HepG2 (cell line): ENCODE results near the gene GRIFIN. TPM values are rescaled to one million over a fixed set of nuclear protein-coding genes. Genes with fewer than 3 reads are reported as not detected.

Source experiments
- ATAC-seq: fragments of 200-7000 bp; cut with Tn5 transposase; 3 replicates; pipeline ENCODE4 v1.9.1; 2020; ENCODE audit warnings: mild to moderate bottlenecking, moderate library complexity
- BruUV-seq: library from RNA; stranded (reverse); fragments of 400-500 nt; replicated peaks from 2 replicates; lab custom pipeline; 2021; lab: Mats Ljungman, UMichigan
- CTCF ChIA-PET: fragments of 300-600 bp; formaldehyde crosslinking; extraction: SDS; loops from one replicate; lab custom pipeline; 2021; ENCODE audit warnings: low total read pairs, inconsistent platforms, low intra/inter-chr PET ratio; lab: Yijun Ruan, JAX
- POLR2A ChIA-PET: fragments of 350-600 bp; sonication (Branson Sonifier 250); formaldehyde crosslinking; loops from one replicate; lab custom pipeline; 2020; ENCODE audit warnings: antibody characterized with exemption, inconsistent platforms; lab: Yijun Ruan, JAX
- DNase-seq: peaks from one replicate; pipeline ENCODE4 v3.0.0-alpha.2; 2015; ENCODE audit warnings: low spot score
- FAIRE-seq: peaks from 3 replicates; lab custom pipeline; 2011; peaks lifted over from hg19 to GRCh38; lab: Jason Lieb, UNC
- H2AFZ ChIP-seq: one replicate; pipeline ENCODE4 v1.6.1; 2011; ENCODE audit warnings: low read length, inconsistent platforms
- H3K27ac ChIP-seq: fragments of 300-600 bp; 3 replicates; pipeline ENCODE4 v1.8.0; 2011; ENCODE audit warnings: mixed run types, mild to moderate bottlenecking, mixed read lengths, low read length, inconsistent platforms; ENCODE audit not compliant: insufficient read depth; ENCODE audit errors: extremely low read length
- H3K27me3 ChIP-seq, 2 experiments: fragments of 200-600 bp in 1 of 2; 2 replicates in 1 of 2; 3 replicates in 1 of 2; pipeline versions ENCODE4 v1.6.0 to v1.8.0; 2011; ENCODE audit warnings: low read length in 2 of 2, mild to moderate bottlenecking in 2 of 2, moderate library complexity in 2 of 2, inconsistent platforms in 1 of 2; ENCODE audit not compliant: insufficient read depth in 2 of 2, control insufficient read depth in 1 of 2
- H3K36me3 ChIP-seq, 2 experiments: fragments of 200-600 bp in 1 of 2; replicated peaks in 1 of 2; 2 replicates in 1 of 2; 3 replicates in 1 of 2; pipeline versions ENCODE4 v1.5.1 to v1.8.0; 2011; ENCODE audit warnings: low read length in 2 of 2, inconsistent platforms in 1 of 2; ENCODE audit not compliant: insufficient read depth in 2 of 2, control insufficient read depth in 1 of 2
- H3K4me1 ChIP-seq: 2 replicates; pipeline ENCODE4 v1.5.1; 2012; ENCODE audit warnings: low read length, inconsistent platforms; ENCODE audit not compliant: insufficient read depth
- H3K4me2 ChIP-seq: 2 replicates; pipeline ENCODE4 v1.6.0; 2011; ENCODE audit warnings: low read depth, low read length, inconsistent platforms
- H3K4me3 ChIP-seq, 3 experiments: fragments of 200-600 bp in 1 of 3; sonication (generic), shearing (Covaris generic) in 1 of 3; replicated peaks in 1 of 3; 2 replicates each; pipeline ENCODE4 v1.5.1; 2011 to 2016; ENCODE audit warnings: low read length in 3 of 3, inconsistent platforms in 2 of 3, low read depth in 2 of 3, mild to moderate bottlenecking in 2 of 3, control low read depth in 1 of 3, mixed read lengths in 1 of 3; ENCODE audit not compliant: insufficient read depth in 1 of 3
- H3K79me2 ChIP-seq: one replicate; pipeline ENCODE4 v1.6.1; 2011; ENCODE audit warnings: low read length, inconsistent platforms; ENCODE audit not compliant: insufficient read depth
- H3K9ac ChIP-seq: 2 replicates; pipeline ENCODE4 v1.6.0; 2011; ENCODE audit warnings: mild to moderate bottlenecking, low read depth, low read length, inconsistent platforms; ENCODE audit not compliant: insufficient read depth
- H3K9me3 ChIP-seq: 2 replicates; pipeline ENCODE4 v1.5.1; 2012; ENCODE audit warnings: mild to moderate bottlenecking, low read length
- H4K20me1 ChIP-seq: 2 replicates; pipeline ENCODE4 v1.6.0; 2011; ENCODE audit warnings: inconsistent platforms, mild to moderate bottlenecking, low read length, moderate library complexity; ENCODE audit not compliant: insufficient read depth
- ATAD3A ChIP-seq: sonication (generic); formaldehyde crosslinking; IDR thresholded peaks from 2 replicates; pipeline ENCODE4 v1.4.0; 2020; ENCODE audit warnings: missing genetic modification reagents
- FOXK2 ChIP-seq: fragments of 450-650 bp; IDR thresholded peaks from 2 replicates; pipeline ENCODE4 v1.6.1; 2016
- HMGA1 ChIP-seq: sonication (generic); formaldehyde crosslinking; conservative IDR thresholded peaks from 2 replicates; pipeline ENCODE4 v1.4.0; 2020; ENCODE audit warnings: missing genetic modification reagents
- HOXA3 ChIP-seq: sonication (generic); formaldehyde crosslinking; IDR thresholded peaks from 2 replicates; pipeline ENCODE4 v1.5.0; 2020; ENCODE audit warnings: missing genetic modification reagents
- PLRG1 ChIP-seq: fragments of 450-650 bp; conservative IDR thresholded peaks from 2 replicates; pipeline ENCODE4 v1.6.1; 2016
- TEAD2 ChIP-seq: sonication (generic); formaldehyde crosslinking; IDR thresholded peaks from 2 replicates; pipeline ENCODE4 v1.9.0; 2021; ENCODE audit warnings: missing genetic modification reagents
- ZMYM4 ChIP-seq: sonication (generic); formaldehyde crosslinking; IDR thresholded peaks from 2 replicates; pipeline ENCODE4 v1.8.1; 2023; ENCODE audit warnings: mild to moderate bottlenecking, missing genetic modification reagents
- ZNF3 ChIP-seq: IDR thresholded peaks from 2 replicates; pipeline ENCODE4 v1.7.0; 2017; ENCODE audit warnings: inconsistent platforms
- ZNF335 ChIP-seq: sonication (generic); formaldehyde crosslinking; IDR thresholded peaks from 2 replicates; pipeline ENCODE4 v1.4.0; 2020; ENCODE audit warnings: missing genetic modification reagents
- ZNF629 ChIP-seq: sonication (generic); formaldehyde crosslinking; conservative IDR thresholded peaks from 2 replicates; pipeline ENCODE4 v1.5.0; 2020; ENCODE audit warnings: missing genetic modification reagents
- WGBS: methylation state at CpG from one replicate; pipeline ENCODE4 v1.1.6; 2017; ENCODE audit warnings: low lambda C conversion rate; 5-methylcytosine and 5-hydroxymethylcytosine counted together
- in situ Hi-C: cut with HindIII; loops from 2 replicates; pipeline ENCODE4 v1.10.0; 2017; ENCODE audit warnings: low pct_unique_long_range_greater_than_20kb; ENCODE audit not compliant: extremely low pct_ligation_motif_present
- intact Hi-C: fragments of 100-400 bp; cut with micrococcal nuclease; formaldehyde crosslinking; loops from one replicate; pipeline ENCODE4 v1.10.0; 2022; ENCODE audit not compliant: unreplicated experiment
- polyA plus RNA-seq, 8 experiments: library from polyadenylated mRNA; depleted of rRNA in 3 of 8; stranded (reverse) in 7 of 8; unstranded in 1 of 8; fragments of >200 nt; fragmentation: Illumina TruSeq in 4 of 8; extraction: Trizol in 4 of 8; gene quantifications; 2 replicates each; pipeline versions ENCODE4 v1.2.1 to v1.2.3, GENCODE V29; 2011 to 2016; ENCODE audit warnings: low read depth in 4 of 8, missing spikeins in 1 of 8, mixed read lengths in 1 of 8; ENCODE audit not compliant: insufficient read depth in 1 of 8
- total RNA-seq, 5 experiments: library from RNA; depleted of rRNA; stranded (reverse); fragments of >200 nt; fragmentation: Illumina TruSeq; extraction: Trizol; gene quantifications; 2 replicates each; pipeline ENCODE4 v1.2.3, GENCODE V29; 2016; ENCODE audit warnings: low read depth in 1 of 5

Gene GRIFIN
- total and polyA plus RNA-seq, 2 of the 13 experiments (the other 11 are each of a cell fraction or from before 2014, with no cell fraction given), result not detected

GRCh38 chr7:2517026-2517425, 40.8 kb upstream of the GRIFIN start:
- ATAC-seq (no peak), DNase-seq (no peak), FAIRE-seq (no peak)
- 10% methylated on average over 5 of the region's 8 CpGs for WGBS
- in situ Hi-C loops, result no loop called here
- H3K9ac ChIP-seq, result no peak overlapping the region
- H2AFZ ChIP-seq, result no peak overlapping the region
- no peak overlapping the region for H3K4me2 ChIP-seq
- no peak overlapping the region for H3K4me3 ChIP-seq
- no peaks in the 10 kb centered on the region for H3K9me3 ChIP-seq
- TF ChIP-seq ATAD3A (CRISPR knock-in tag), result no peak
- no peak for TF ChIP-seq ZNF3 (CRISPR knock-in tag)
- TF ChIP-seq ZNF629 (CRISPR knock-in tag), result no peak
- TF ChIP-seq ZNF335 (CRISPR knock-in tag), result no peak
- intact Hi-C loops, result no loop called here
- peaks cover 66% of the 10 kb centered on the region for H3K4me1 ChIP-seq
- CTCF ChIA-PET, result no interaction called here
- H4K20me1 ChIP-seq, result no peaks in the 10 kb centered on the region
- BruUV-seq, result no TSS peak
- H3K79me2 ChIP-seq, result no peaks in the 10 kb centered on the region
- H3K36me3 ChIP-seq, result no peaks in the 10 kb centered on the region
- POLR2A ChIA-PET, result interaction anchor here (0.6 kb wide), 1 partner anchor 149 kb away, joined by 3 read pairs; no protein-coding TSS in a partner anchor
- no peak overlapping the region for H3K27ac ChIP-seq
- H3K27me3 ChIP-seq, result peaks cover 8 to 79% of the 10 kb centered on the region in 2 experiments

GRCh38 chr7:2516194-2516555, 40.0 kb upstream of the GRIFIN start:
- ChIA-PET CTCF (no interaction called here), POLR2A (no interaction called here)
- H3K4me1 ChIP-seq, result peaks cover 67% of the 10 kb centered on the region
- no peak overlapping the region for H2AFZ ChIP-seq
- no peak overlapping the region; a peak in 1 of 6 replicates for H3K4me3 ChIP-seq
- FAIRE-seq (no peak), DNase-seq (no peak)
- no peaks in the 10 kb centered on the region for H3K9me3 ChIP-seq
- BruUV-seq, result no TSS peak
- peak overlapping the region; percentile 16; the same call in 1 of the 2 replicates for H3K4me2 ChIP-seq
- H3K27ac ChIP-seq, result no peak overlapping the region
- 16% methylated on average over 3 of the region's 8 CpGs for WGBS
- no peak overlapping the region for H3K9ac ChIP-seq
- H3K27me3 ChIP-seq, result peaks cover 6 to 75% of the 10 kb centered on the region in 2 experiments
- in situ Hi-C loops, result no loop called here
- TF ChIP-seq HOXA3 (CRISPR knock-in tag) (no peak), ZMYM4 (no peak), HMGA1 (no peak), PLRG1 (no peak), FOXK2 (no peak), TEAD2 (CRISPR knock-in tag) (no peak)
- TF ChIP-seq, all 625 proteins: peak for 0
- no peaks in the 10 kb centered on the region for H3K36me3 ChIP-seq
- H3K79me2 ChIP-seq, result no peaks in the 10 kb centered on the region
- ATAC-seq, result no peak; the same call in 1 of the 3 replicates
- H4K20me1 ChIP-seq, result no peaks in the 10 kb centered on the region
- intact Hi-C loops, result no loop called here
